DMS53 (cell line): ENCODE data around the gene ATP11C.
A peak's percentile ranks its signal among the peaks of the same experiment; 100 is the strongest.

Experiments
- DNase-seq: peaks from one replicate; lab custom pipeline; 2025; lab: John Stamatoyannopoulos, UW

ATP11C gene

DNA sequence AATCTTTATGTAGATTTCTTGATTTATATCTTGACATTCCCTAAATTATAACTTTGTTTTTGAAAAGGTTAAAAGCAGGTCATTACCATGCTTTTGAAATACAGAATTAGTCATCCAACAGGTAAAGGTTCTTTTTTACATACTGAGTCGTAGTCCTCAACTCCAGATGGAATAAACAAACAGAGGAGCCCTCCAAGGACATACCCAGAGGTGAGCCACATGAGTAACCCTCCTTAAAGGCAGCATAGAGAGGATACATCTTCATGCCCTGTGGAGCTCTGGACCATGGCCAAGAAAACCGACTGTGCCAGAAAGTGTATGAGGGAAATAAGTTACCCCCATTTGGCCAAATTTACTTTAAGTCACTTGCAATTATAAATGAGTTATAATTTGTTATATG, 129.6 kb downstream of the ATP11C start:
- peak; percentile 4 for DNase-seq

DNA sequence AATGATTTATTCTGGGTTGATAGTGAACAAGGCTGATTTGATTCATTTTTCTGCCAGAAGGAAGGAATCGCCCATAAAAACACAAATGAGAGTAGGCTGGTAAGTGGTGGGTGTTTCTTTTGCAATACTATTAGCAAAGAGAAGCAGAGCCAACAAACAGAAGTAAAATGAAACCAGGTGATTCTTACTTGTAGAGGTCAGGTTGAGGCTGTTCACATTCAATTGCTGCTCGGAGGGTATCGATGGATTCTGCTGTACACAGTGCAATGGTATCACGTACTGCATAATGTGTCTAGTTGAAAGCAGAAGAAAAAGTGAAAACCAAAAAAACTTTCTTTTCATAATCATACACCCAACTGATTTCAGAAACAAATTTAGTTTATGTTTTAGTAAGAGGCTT, 130.8 kb downstream of the ATP11C start:
- DNase-seq = no peak

DNA sequence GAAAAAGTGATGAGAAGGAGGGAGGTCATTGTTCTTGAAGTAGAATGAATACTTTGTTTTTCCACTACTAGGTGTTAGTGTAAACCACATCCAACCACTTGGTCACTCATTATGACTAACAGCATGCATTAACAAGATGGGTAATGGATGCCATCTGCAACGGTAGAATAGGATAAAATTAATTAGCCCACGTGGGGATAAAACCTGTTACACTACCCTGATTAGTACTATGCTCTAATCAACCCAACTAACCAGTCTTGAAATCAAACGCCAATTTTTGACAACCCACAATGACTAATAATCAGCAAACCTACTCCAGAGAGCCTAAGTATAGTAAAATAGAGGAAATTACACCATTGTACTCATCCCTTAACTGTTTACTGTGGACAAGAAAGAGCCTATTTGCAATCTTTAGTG, 131.4 kb downstream of the ATP11C start:
- no peak for DNase-seq

DNA sequence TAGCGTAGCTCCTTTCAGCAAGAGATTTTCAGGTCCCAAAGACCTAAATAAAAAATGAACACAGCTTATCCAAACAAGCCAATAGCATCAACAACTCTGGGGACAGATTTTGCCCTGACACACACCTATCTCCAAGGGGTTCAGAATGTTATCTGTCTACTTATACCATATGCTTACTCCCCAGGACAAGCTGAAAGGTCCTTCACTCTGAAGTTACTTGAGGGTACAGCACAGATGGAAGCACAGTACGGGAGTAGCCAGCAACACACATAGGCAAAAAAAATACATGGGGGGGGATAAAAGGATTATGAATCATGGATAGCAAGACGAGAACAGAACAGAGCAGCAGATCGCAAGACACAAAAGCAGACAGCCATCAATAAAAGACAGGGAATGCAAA, 134.2 kb downstream of the ATP11C start:
- no peak for DNase-seq

DNA sequence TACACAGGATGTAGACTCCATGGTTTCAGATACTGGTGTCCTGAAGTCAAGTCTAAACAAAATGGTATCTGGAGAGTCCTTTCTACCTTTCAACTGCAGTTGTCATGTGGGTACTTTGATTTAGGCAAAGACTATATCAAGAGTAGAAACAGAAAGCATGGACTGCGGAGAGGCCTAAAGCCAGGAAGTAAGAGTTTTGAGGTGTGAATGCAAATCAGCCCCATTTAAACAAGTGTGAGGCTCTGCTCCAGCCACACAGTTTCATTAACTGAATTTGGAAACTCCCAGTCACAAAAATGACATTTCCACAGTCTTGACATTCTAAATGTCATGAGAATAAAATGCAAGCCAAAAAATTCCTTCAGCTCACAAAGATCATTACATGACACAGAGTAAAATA, 137.7 kb downstream of the ATP11C start:
- no peak for DNase-seq

DNA sequence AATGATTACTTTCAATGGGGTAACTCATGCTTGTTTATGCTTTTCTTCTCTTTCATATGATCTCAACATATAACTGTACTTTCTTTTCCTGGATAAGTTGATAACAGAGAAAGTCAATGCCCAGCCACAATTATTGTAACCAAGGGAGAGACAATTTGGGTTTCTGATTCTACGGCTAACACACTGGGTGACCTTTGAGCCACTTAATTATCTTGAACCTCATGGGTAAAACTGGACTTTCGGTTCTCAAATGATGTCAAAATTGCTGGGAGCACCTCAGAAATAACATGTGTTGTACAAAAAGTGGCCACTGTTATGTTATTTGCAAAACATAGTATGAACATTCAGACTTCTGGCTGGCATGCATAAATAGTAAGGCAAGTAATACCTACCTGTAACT, 145.3 kb downstream of the ATP11C start:
- DNase-seq = no peak

DNA sequence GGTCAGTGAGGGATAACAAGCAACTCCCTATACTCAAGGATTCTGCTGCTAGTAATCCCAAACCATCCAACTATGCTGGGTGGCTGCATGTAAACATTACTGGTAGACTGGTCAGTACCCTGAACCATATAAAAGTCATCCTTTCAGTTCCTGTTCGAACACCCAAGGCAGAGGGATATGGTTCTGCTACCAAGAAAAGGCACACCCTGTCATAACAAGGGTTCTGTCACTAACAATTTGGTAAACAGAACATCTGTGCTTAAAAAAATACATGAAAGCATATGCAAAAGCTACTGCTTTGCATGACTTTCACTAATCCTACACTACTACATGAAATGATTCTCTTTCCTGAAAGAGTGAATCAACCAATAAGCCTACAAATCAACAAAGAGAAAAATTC, 148.0 kb downstream of the ATP11C start:
- DNase-seq = no peak

DNA sequence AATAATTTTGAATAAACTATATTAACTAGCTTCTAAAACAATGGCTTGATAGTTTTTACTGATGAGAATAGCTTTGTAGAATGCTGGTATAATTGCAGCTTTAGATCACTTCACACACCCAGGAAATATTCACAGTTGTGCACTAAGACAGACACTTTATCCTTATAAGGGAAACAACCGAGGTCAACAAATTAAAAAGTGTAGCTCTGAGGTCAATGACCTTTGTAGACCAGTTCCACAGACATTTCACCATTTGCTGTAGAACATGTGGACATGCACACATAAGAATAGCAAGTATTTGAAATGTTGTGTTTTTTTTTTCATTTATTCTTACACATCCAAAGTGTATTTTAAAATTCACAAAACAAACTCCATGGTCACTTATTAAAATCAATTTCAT, 148.9 kb downstream of the ATP11C start:
- no peak for DNase-seq

DNA sequence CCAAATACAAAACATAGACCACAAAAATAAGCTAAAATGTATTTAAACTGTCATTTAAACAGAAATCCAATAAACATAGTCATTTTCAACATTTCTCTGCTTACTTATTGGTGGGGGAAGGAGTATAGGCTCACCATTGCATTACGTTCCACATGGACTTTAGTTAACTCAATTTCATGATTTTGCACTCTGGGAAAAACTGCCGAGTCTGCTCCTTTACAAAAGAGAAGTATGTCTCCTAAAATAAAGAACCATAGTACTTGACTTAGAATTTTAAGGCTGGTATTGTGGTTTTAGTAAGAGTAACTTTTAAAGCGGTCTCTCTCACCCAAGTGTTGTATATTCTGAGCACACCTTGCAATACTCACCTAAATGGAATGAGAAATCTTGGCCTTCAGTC, 149.8 kb downstream of the ATP11C start:
- DNase-seq = no peak

DNA sequence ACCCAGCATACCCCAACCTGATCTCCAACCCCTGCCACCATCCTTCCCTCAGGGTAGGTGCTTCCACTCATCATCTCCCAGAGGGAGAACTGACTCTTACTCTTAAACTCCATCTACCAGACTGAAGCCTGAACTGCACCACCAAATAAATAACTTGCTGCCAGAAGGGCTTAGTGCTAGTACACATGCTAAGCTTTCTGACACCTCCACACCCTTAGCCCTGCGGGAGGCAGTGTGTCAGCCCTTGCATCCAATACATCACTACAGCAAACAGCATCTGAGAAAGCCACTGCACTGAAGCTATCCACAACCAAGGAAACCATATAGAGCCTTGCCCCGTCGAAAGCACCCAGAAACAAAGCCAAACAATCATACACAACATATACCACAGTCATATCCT, 156.3 kb downstream of the ATP11C start:
- no peak for DNase-seq

DNA sequence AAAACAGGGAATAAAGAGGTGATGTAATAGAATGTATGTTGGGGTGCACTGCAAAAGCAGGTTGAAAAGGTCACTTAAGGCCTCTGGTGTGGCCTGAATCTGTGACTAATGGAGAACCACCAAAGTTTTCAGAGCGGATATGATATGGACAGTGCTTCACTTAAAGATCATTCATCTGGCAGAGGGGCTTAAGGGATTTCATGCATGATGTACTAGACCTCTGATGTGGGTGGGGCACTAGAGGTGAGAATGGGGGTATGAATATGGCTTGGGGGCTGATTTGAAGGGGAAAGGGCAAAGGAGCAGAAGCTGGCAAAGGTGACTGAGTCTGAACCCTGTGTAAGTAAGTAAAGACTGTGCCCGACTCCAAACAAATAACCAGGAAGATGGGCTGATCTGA, 162.5 kb downstream of the ATP11C start:
- DNase-seq = no peak

DNA sequence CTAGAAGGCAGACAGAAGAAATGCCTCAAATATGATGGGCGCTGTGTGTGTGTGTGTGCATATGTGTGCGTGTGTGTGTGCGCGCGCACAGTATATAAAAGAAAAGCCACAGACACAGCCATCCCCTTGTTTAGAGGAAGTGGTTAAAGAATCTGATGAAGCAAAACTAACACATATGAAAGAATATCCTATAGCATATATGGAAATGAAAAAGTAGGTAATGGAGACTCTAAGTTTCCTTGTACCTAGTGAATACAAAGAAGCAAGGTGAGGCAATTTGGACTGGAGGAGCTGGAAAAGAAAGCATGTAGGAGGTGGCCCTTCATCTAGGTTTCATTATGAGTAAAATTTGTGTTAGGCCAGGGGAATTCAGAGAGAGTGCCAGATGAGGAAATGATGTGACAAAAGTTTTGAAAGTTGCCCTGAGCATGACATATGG, 166.3 kb downstream of the ATP11C start:
- DNase-seq = no peak

DNA sequence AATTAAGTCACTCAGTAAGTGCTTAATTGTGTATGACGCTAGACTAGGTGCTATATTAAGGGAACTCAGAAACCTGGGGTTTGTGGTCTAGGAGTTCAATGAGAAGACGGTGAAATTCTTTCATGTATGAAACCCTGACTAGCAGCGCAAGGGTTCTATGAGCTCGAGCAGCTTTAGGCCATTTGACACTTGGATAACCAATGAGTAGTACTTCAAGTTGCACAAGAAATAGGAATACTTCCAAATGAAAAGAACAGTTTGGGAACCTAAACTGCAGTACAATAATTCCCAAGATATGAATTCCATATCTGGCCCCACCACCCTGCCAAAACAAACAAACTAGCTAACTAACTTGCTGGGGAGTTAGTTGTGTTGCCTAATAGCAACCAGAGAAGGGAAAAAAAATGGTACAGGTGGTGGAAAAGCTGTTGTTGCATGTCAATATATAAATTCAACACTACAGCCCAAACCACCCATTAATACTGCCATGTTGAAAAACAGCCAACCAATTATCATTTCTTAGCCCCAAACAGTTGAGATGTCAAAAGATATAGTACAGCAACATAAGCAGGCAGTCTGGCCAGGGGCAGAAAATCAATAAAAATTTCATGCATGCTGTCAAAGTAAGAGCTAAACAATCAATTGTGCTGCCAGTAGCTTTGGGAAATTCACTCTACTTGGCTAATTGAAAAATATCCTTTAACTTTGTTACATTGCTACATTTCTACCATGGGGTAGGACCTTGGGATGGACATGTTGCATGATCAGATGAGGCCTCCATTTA, 170.3 kb downstream of the ATP11C start:
- DNase-seq = no peak

DNA sequence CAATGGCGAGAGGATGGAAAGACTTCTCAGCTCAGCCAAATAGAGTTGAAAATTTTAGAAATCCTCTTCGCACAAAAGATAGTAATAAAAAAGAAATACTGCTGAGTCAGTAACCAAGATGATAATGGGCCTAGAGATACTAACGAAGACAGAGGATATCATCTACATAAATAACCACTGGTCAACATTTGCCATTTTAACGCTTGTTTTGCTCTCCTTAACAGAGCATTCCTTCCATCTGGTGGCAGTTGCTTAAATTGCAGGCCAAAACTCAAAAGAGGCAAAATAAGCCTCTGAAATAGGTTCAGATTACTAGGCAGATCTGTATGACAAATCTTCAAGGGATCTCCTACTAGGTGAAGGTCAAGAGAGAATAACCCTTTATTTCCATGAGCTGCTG, 173.2 kb downstream of the ATP11C start:
- DNase-seq = peak; percentile 67

DNA sequence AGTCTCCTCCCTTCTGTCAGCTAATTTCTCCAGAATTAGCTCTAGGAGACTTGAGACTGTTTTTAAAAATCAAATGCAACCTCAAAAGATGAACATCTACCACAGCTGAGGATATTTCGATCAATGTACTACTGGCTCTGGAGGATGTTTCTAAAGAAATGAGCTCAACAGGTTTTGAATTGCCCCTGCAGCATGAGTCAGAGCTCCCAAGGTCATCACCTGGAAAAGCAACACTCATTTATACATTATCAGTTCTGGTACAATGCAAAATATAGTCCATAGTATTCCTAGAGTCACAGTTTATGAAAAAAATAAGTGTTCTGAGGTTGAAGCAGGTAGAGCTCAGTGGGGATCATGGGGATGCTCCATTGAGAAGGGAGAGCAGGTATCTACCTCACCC, 174.0 kb downstream of the ATP11C start:
- DNase-seq = peak; percentile 15

DNA sequence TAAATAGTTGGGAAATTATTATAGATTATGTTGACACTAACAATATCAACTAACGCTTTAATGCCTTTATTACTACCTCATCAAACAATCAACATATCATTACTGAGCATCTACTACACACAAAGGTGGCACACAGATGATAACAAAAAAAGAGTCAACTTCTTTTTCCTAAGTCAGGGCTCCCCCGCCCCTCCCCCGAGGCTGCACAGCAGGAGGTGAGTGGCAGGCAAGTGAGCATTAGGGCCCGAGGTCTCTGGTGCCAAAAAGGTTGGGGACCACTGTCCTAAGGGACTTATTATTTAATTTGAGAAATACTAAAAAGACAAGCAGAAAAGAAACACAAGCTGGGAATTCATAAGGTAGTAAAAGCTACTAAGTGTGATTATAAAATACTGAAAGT, 174.6 kb downstream of the ATP11C start:
- DNase-seq = no peak

DNA sequence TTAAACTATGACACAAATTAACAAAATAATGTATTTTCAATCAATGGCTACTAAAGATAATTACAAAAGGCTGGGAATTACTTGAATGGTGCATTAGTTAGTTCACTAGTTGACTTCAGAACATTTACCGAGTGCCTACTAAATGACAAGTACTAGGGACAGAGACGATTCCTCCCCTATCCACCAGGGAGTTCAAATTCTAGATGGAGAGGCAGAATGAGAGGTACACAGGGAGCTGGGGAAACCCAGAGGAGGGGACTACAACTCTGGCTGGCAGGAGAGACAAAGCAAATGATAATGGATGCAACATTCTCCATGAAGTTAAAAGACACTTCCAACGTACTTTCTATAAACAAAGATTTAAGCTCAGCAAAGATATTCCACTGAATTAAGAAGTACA, 181.8 kb downstream of the ATP11C start:
- DNase-seq = no peak

DNA sequence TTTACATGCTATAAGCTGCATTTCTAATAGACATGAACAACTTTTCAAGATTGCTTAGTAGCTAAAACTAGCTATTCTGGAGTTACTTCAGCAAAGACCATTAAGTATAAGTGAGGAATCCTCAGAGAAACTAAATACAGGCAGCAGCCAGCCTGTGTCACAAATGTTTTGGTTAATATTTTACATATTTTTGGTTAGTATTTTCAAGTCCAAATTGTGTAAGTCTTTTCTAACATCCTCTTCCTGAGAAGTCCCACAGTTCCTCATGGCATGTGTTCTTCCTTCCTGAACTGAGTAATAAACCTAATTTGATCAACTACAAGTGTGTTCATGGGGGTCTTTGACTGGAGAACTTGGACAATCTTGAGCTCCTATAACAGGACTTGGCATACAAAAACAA, 182.5 kb downstream of the ATP11C start:
- DNase-seq = no peak

DNA sequence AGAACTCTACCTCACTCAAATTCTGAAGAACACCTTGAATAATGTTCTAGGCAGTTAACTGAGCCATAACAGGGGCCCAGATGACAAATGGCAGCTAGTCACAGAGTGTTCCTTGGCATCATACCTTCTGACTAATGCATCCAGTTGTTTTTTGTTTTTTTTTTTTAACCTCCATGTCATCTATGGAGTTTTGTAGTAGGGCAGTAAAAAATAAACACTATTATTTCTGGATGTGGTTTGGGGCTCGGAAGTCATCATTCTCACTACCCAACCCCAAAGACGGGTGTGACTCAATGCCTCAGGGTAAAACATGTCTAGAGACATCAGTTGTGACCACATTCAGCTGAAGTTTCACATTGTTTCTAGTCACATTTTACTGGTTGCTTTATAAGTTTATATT, 193.7 kb downstream of the ATP11C start:
- DNase-seq = peak; percentile 72

DNA sequence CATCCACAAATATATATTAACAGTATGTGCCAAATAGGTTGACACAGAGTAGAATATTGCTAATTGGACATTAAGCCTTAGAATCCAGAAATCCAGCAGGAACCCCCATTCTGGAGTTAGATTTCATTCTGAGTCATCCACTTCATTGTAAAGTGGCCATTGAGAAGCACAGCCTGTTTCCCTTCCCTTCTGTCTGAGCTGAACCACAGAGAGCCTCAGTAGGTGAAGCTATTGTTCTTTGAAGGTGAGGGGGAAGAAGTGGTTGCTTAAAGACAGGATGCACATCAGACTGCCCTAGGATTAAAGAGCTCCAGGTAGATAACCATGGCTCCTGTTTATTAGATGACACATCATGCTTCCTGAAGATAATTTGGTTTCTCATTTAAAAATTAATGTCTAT, 194.3 kb downstream of the ATP11C start:
- peak; percentile 96 for DNase-seq

DNA sequence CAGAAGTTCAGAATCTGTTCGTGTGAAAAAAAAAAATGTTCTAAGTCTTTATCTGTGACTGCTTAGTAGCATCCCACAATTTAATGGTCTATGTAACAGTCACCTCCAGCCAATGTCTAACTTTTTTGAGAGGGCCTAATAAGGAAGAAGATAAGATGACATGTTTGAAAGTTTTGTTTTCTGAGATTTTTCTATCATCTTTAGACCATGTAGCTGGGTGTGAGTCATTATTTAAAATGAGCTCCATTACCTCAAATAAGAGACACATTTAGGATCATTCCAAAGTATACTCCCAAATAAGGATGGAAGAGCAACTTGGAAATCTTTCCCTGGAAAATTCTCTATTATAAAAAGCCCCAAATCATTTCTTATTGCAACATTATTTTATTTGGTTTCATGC, 196.7 kb downstream of the ATP11C start:
- DNase-seq = no peak

DNA sequence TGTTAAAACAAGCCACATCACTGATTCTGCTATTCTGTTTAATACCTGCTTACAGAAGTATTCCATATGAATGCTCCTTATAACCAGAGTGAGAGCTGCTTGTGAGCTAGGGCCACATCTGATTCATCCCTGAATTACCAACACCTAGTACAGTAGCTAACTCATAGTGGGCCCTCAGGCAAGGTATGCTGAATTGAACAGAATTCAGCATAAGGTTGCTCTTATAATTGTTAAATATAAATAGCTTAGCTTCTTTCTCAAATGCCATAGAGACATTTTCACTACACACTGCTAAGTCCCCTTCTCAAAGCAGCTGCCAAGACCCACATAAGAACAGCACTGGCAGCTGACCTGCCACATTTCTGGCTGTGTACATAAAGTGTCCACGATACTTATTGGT, 197.9 kb downstream of the ATP11C start:
- no peak for DNase-seq

DNA sequence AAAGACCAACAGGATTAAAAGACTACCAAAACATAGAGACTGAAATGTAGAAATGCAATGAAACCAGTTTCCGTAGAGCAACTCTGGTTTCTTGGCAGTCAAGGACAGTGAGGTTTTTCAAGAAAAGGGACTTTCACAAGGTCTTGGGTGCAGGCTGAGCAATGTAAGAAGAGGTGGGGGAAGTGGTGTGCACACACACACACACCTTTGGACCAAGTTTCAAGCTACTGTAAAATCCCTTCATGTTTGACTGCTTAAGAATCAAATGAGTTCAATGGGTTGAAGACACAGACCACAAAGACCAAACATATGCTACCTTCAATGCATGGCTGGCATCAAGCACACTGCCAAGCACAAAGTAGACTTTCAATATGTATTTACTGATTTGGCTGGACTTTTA, 207.1 kb downstream of the ATP11C start:
- DNase-seq = no peak

DNA sequence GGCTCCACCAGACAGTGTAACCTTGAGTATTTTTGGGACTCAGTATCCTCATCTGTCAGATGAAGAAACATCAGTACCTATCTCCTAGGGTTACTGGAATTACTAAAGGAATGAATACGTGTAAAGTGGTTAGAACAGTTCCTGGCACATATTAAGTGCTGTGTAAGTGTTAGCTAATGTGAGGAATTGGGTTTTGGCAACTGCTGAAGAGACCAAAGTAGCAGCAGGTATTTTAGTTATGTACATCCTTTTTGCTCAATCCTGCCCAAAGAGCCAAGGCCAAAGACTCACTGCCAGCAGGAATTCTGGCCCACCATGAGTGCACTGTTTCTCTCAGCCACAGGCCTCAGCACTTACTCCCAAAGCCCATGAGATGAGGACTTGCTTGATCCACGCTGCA, 208.2 kb downstream of the ATP11C start:
- DNase-seq = no peak
